Epithelial cell of proximal tubule (primary cell): ENCODE measurements around the gene LRCOL1. TPM values are rescaled to one million over a fixed set of nuclear protein-coding genes. Genes with fewer than 3 reads are reported as not detected.

ENCODE experiments used
- DNase-seq: peaks from one replicate; pipeline ENCODE4 v3.0.0-alpha.2; 2011; ENCODE audit warnings: low read depth
- H3K4me3 ChIP-seq: 2 replicates; pipeline ENCODE4 v1.5.1; 2011; ENCODE audit warnings: low read depth, mild to moderate bottlenecking, low read length
- total RNA-seq: library from RNA; depleted of rRNA; stranded (reverse); fragments of >200 nt; gene quantifications from 2 replicates; pipeline ENCODE4 v1.2.3, GENCODE V29; 2015
- TF ChIP-seq, protein P1 (sequence below): conservative IDR thresholded peaks from 2 replicates; pipeline ENCODE4 v1.5.1; 2012; ENCODE audit warnings: low read depth, mild to moderate bottlenecking, low read length

The LRCOL1 gene
- total RNA-seq, 1 donor from 2014 or later: not detected

DNA sequence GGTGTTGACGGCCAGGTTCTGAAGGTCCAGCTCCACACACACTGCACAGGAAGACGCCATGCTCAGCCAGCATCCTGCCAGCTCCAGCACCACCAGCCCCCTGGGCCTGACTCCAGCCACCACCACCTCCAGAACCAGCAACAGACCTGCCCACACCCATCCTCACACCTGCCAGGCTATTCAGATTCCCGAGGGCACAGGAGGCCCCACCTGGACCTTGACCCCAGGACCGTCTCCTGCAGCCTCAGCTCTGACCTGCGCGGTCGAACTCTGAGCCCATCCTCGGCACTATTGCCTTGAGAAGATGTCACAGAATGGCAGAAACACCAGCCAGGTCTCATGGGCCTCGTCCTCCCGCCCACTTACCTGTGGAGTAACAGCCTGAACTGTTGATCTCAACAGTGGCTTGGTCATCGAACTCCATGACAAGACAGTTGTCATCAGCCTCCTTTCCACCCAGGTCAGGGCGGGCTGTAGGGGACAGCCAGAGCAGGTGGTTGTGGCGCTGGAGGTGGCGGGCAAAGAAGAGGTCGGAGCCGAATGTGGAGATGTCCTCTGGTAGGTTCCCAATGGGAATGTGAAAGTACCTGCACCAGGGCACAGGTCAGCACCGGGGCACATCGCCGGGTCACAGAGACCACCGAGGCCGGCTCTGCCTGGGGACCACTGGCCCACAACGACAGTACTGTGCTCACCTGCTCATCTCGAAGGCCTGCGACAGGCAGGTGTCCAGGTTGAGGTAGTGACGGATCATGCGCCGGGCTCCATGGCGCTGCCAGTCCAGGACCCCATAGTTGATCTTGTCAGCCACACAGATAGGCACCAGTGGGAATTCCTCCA is 31.6 kb upstream of the LRCOL1 start:
- TF ChIP-seq, protein P1, sequence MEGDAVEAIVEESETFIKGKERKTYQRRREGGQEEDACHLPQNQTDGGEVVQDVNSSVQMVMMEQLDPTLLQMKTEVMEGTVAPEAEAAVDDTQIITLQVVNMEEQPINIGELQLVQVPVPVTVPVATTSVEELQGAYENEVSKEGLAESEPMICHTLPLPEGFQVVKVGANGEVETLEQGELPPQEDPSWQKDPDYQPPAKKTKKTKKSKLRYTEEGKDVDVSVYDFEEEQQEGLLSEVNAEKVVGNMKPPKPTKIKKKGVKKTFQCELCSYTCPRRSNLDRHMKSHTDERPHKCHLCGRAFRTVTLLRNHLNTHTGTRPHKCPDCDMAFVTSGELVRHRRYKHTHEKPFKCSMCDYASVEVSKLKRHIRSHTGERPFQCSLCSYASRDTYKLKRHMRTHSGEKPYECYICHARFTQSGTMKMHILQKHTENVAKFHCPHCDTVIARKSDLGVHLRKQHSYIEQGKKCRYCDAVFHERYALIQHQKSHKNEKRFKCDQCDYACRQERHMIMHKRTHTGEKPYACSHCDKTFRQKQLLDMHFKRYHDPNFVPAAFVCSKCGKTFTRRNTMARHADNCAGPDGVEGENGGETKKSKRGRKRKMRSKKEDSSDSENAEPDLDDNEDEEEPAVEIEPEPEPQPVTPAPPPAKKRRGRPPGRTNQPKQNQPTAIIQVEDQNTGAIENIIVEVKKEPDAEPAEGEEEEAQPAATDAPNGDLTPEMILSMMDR: no peak
- H3K4me3 ChIP-seq: no peak overlapping the region
- DNase-seq: no peak

DNA sequence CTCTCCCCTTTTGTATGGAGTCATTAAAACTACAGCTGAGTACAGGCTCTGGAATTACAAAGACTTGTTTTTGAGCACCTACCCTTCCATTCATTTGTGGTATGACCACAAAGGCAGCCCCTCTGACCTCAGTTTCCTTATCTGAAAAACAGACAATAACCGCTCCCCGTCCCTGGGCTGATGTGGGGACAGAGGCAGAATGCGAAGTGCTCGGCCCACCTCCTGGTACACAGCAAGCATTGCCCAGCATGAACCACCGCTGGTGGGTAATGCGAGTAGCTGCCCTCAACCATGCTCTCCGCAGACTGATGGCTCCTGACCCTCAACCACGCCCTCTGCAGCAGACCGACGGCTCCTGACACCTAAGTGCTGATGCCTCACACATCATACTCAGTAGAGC is 30.6 kb upstream of the LRCOL1 start:
- TF ChIP-seq, protein P1: no peak
- no peak for DNase-seq
- H3K4me3 ChIP-seq: no peak overlapping the region

DNA sequence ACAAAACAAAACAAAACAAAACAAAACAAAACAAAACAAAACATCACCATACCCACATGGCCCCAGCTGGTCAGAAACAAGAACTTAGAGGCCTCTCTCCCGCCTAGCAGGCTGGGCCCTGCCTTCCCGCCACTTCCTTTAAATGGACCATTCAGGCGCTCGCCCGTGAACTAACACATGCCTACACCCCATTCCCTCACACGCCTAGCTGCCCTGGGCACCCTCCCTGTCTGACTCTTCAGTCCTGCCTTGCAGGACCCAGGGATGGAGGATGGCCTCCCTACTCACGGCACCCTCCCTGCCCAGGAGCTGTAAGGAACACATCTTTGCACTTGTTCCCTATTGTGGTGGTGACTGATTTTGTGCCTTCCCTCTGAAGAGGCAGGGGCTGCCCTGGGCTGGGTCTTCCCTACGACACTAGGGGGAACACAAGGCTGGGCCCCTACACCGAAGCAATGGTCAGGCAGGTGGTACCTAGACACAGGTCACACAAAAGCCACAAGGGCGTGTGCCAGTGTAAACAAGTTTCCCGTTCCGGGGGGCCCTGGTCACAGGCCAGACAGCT is 29.7 kb upstream of the LRCOL1 start:
- no peak for DNase-seq
- no peak overlapping the region for H3K4me3 ChIP-seq
- TF ChIP-seq, protein P1: no peak

DNA sequence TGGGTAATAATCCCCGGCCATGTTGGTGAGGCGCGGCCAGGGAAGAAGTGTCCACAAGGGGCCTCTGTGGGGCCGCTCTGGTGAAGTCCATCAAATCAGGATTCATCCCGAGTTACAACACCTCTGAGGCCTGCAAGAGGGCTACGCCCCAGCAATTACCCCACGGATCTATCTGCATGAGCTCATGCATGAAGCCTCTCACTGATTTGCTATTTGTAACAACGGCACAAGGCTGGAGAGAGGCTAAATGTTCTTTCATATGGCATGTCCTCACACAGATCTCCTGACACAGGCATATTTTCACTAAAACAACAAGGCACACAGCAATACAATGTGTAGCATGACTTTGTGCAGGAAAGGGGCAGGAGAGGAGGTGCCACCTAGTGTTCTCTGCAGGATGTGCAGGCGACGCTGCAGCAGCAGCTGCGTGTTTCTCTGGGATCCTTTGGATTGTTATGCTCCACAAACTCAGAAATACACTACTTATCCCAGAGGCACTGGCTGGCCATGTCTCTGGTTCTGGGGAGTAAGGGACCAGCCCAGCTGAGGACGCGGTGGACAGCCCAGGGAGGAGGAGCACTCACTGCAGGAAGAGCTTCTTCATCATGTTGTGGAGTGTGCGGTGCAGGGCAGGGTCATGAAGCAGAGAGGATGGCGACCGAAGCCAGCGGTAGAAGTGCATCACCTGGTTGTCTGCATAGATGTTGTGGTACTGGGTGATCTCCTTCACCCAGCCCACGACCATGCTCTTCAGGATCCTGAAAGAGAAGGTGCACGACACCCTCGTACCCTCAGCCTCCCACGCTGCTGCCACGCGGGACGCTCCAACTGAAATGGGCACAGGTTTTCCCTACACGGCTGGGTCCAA is 28.4 kb upstream of the LRCOL1 start:
- TF ChIP-seq, protein P1: peak; percentile 79
- no peak overlapping the region for H3K4me3 ChIP-seq
- peak; percentile 37 for DNase-seq

DNA sequence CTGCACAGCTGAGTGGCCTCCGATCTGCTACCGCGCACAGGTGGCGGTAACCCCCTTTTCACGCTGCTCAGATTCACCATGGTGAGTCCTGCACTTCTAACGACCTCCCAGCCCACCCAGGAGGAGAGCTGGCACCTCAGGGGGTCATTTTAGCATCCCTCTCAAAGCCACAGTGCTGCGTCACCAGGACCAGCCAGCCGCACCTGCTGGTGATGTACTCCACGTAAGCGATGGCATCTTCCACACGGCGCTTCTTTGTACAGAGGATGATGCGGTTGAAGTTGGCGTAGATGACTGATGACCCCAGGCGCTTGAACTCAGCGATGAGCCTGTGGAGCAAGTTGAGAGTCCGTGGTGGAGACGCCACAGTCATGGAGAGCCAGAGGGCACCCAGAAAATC is 27.4 kb upstream of the LRCOL1 start:
- no peak overlapping the region for H3K4me3 ChIP-seq
- DNase-seq: no peak
- TF ChIP-seq, protein P1: no peak

DNA sequence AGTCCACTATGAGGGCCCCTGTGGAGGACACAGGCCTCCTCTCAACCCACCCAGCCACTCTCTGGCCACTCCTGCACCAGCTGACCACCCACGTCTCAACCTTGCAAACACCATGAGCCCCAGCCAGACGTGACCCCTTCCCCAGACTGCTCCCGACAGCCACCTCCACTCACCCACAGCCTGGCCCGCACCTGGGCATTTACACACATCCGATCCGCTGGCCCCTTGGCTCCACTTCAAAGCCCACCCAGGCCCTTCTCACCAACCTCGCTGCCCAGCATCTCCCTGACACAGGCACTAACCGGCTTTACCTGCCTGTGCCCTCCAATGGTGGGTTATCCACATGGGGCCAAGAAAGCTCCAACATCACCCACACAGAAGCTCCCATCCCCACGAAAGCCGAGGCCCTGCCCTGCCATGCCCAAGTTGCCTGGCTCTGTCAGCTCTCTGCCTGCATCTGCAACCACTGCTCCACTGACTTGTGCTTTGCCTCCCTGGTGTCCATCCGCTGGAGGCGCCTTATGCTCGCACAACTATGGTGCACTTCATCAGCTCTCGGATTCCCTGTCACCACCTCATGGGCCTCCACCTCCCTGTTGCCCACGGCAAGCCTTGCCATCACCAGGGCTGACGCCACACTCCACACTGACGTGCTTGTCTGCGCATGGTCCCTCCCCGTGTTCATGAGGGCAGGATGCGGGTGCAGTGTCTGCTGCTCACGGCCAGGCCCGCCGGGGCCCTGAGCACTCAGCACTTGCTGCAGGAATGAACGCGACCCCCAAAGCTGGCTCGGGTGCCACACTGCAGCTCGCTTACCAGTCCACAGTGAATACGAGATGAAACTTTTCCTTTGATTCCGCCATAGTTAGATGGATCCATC is 24.9 kb upstream of the LRCOL1 start:
- TF ChIP-seq, protein P1: no peak
- H3K4me3 ChIP-seq: no peak overlapping the region
- no peak for DNase-seq
